Effector memory CD4-positive, alpha-beta T cell (primary cell): ENCODE results near the gene HSFX3.
"Not testable (repeated sequence)": the region's sequence is repeated elsewhere in the genome, so short reads cannot be mapped to it uniquely, and the experiment has no call there.

Experiments
- DNase-seq, 3 donors: peaks; one replicate each; pipeline ENCODE4 v3.0.0-alpha.2; 2020
- H3K27ac ChIP-seq: 2 replicates; pipeline ENCODE4 v1.7.0; 2013; ENCODE audit warnings: mild to moderate bottlenecking, low read length, moderate library complexity; ENCODE audit not compliant: insufficient read depth, poor library complexity, severe bottlenecking
- H3K27me3 ChIP-seq: replicated peaks from 2 replicates; pipeline ENCODE4 v1.7.0; 2013; ENCODE audit warnings: mild to moderate bottlenecking, low read length; ENCODE audit not compliant: insufficient read depth, control insufficient read depth, poor library complexity, severe bottlenecking
- H3K36me3 ChIP-seq: 2 replicates; pipeline ENCODE4 v1.7.0; 2013; ENCODE audit warnings: mild to moderate bottlenecking, low read length, moderate library complexity; ENCODE audit not compliant: control insufficient read depth, insufficient read depth
- H3K4me1 ChIP-seq: 2 replicates; pipeline ENCODE4 v1.7.0; 2013; ENCODE audit warnings: low read length, mild to moderate bottlenecking; ENCODE audit not compliant: control insufficient read depth, insufficient read depth, poor library complexity, severe bottlenecking
- H3K4me3 ChIP-seq: 2 replicates; pipeline ENCODE4 v1.7.0; 2013; ENCODE audit warnings: low read length, low read depth, mild to moderate bottlenecking; ENCODE audit not compliant: insufficient read depth, poor library complexity, severe bottlenecking
- H3K9me3 ChIP-seq: 2 replicates; pipeline ENCODE4 v1.7.0; 2013; ENCODE audit warnings: mild to moderate bottlenecking, low read length, moderate library complexity; ENCODE audit not compliant: control insufficient read depth

Gene HSFX3

GRCh38 chrX:149570668-149571067, 20.9 kb upstream of the HSFX3 start:
- Histone ChIP-seq H3K4me3 (no peak overlapping the region), H3K36me3 (no peaks in the 10 kb centered on the region), H3K9me3 (no peaks in the 10 kb centered on the region), H3K27me3 (no peaks in the 10 kb centered on the region), H3K4me1 (no peaks in the 10 kb centered on the region), H3K27ac (no peak overlapping the region)
- DNase-seq, result no peak

GRCh38 chrX:149569770-149570169, 20.0 kb upstream of the HSFX3 start:
- Histone ChIP-seq H3K9me3 (no peaks in the 10 kb centered on the region), H3K4me3 (no peak overlapping the region), H3K27me3 (no peaks in the 10 kb centered on the region), H3K36me3 (no peaks in the 10 kb centered on the region), H3K27ac (no peak overlapping the region), H3K4me1 (no peaks in the 10 kb centered on the region)
- no peak for DNase-seq

- Histone ChIP-seq H3K9me3 (no peaks in the 10 kb centered on the region), H3K4me3 (no peak overlapping the region), H3K27me3 (no peaks in the 10 kb centered on the region), H3K36me3 (no peaks in the 10 kb centered on the region), H3K27ac (no peak overlapping the region), H3K4me1 (no peaks in the 10 kb centered on the region)
- DNase-seq, result no peak
Observed at GRCh38 chrX:149568701-149569296, 19.1 kb upstream of the HSFX3 start.

GRCh38 chrX:149567621-149568417, 18.1 kb upstream of the HSFX3 start:
- H3K27me3 ChIP-seq, result no peaks in the 10 kb centered on the region

GRCh38 chrX:149563359-149563758, 13.6 kb upstream of the HSFX3 start:
- Histone ChIP-seq H3K9me3 (no peaks in the 10 kb centered on the region), H3K4me1 (no peaks in the 10 kb centered on the region), H3K27me3 (no peaks in the 10 kb centered on the region), H3K4me3 (no peak overlapping the region), H3K27ac (no peak overlapping the region), H3K36me3 (no peaks in the 10 kb centered on the region)
- no peak for DNase-seq

More at GRCh38 chrX:149567621-149568417, 18.1 kb upstream of the HSFX3 start:
- Histone ChIP-seq H3K9me3 (no peaks in the 10 kb centered on the region), H3K4me1 (no peaks in the 10 kb centered on the region), H3K36me3 (no peaks in the 10 kb centered on the region), H3K27ac (no peak overlapping the region), H3K4me3 (no peak overlapping the region)
- no peak for DNase-seq

- H3K4me1 ChIP-seq, DNase-seq, H3K9me3 ChIP-seq, H3K4me3 ChIP-seq, H3K27ac ChIP-seq, H3K27me3 ChIP-seq, H3K36me3 ChIP-seq: not testable (repeated sequence)
Observed at GRCh38 chrX:149555251-149555650, 5.5 kb upstream of the HSFX3 start.

- H3K36me3 ChIP-seq, DNase-seq, H3K4me1 ChIP-seq: not testable (repeated sequence)
Observed at GRCh38 chrX:149551939-149552248, 2.2 kb upstream of the HSFX3 start.

GRCh38 chrX:149551245-149551938, 1.7 kb upstream of the HSFX3 start:
- not testable (repeated sequence) for H3K9me3 ChIP-seq, H3K4me3 ChIP-seq, H3K4me1 ChIP-seq, H3K27me3 ChIP-seq, DNase-seq, H3K36me3 ChIP-seq, H3K27ac ChIP-seq

More at GRCh38 chrX:149551939-149552248, 2.2 kb upstream of the HSFX3 start:
- not testable (repeated sequence) for H3K27ac ChIP-seq, H3K4me3 ChIP-seq, H3K9me3 ChIP-seq, H3K27me3 ChIP-seq

- not testable (repeated sequence) for H3K36me3 ChIP-seq, H3K27me3 ChIP-seq, H3K9me3 ChIP-seq, H3K4me1 ChIP-seq, H3K4me3 ChIP-seq, DNase-seq, H3K27ac ChIP-seq
Observed at GRCh38 chrX:149550454-149550853, 730 bp upstream of the HSFX3 start.

- H3K27ac ChIP-seq, H3K36me3 ChIP-seq, H3K4me3 ChIP-seq, H3K27me3 ChIP-seq, DNase-seq, H3K9me3 ChIP-seq, H3K4me1 ChIP-seq: not testable (repeated sequence)
Observed at GRCh38 chrX:149547782-149548181, 1.9 kb downstream of the HSFX3 start.
